Upper lobe of left lung (tissue), 6 donors: ENCODE data around the gene ZDHHC5. TPM values are rescaled to one million over a fixed set of nuclear protein-coding genes. Genes with fewer than 3 reads are reported as not detected.
A peak's percentile ranks its signal among the peaks of the same experiment; 100 is the strongest.

Experiments used
- ATAC-seq, 2 donors: fragments of 200-7000 bp; cut with Tn5 transposase; one replicate each; pipeline ENCODE4 v1.9.1; 2022; ENCODE audit warnings: mild to moderate bottlenecking in 2 of 2, moderate library complexity in 2 of 2; ENCODE audit not compliant: low FRiP score in 2 of 2
- DNase-seq, 2 donors: peaks; one replicate each; pipeline ENCODE4 v3.0.0-alpha.2; 2019 to 2020
- H3K27ac ChIP-seq, 4 donors: fragments of 200-600 bp; sonication (generic); one replicate each; pipeline ENCODE4 v1.5.1; 2016 to 2019
- H3K27me3 ChIP-seq, 4 donors: fragments of 200-600 bp; sonication (generic); one replicate each; pipeline ENCODE4 v1.5.1; 2017 to 2019
- H3K36me3 ChIP-seq, 4 donors: fragments of 200-600 bp; sonication (generic); one replicate each; pipeline ENCODE4 v1.5.1; 2016 to 2019
- H3K4me1 ChIP-seq, 4 donors: fragments of 200-600 bp; sonication (generic); one replicate each; pipeline ENCODE4 v1.5.1; 2018 to 2019
- H3K4me3 ChIP-seq, 4 donors: fragments of 200-600 bp; sonication (generic); one replicate each; pipeline ENCODE4 v1.5.1; 2017 to 2019; ENCODE audit warnings: mild to moderate bottlenecking in 2 of 4, moderate library complexity in 1 of 4
- H3K9me3 ChIP-seq, 4 donors: fragments of 200-600 bp; sonication (generic); one replicate each; pipeline ENCODE4 v1.5.1; 2018 to 2019
- EP300 ChIP-seq, 4 donors: sonication (generic); formaldehyde crosslinking; IDR thresholded peaks; one replicate each; pipeline ENCODE4 v1.5.1; 2017; ENCODE audit warnings: antibody characterized with exemption in 4 of 4, control low read depth in 2 of 4
- POLR2A ChIP-seq, 4 donors: fragments of 450-650 bp; IDR thresholded peaks; one replicate each; pipeline ENCODE4 v1.5.1; 2016 to 2017; ENCODE audit warnings: antibody characterized with exemption in 4 of 4, mild to moderate bottlenecking in 2 of 4
- POLR2AphosphoS5 ChIP-seq, 2 donors: sonication (generic); formaldehyde crosslinking; IDR thresholded peaks; one replicate each; pipeline ENCODE4 v1.5.1; 2017; ENCODE audit warnings: antibody characterized with exemption in 2 of 2
- WGBS, 2 donors: methylation state at CpG; one replicate each; pipeline ENCODE4 v1.1.5; 2017 to 2018; 5-methylcytosine and 5-hydroxymethylcytosine counted together
- total RNA-seq, 6 donors: library from RNA; depleted of rRNA in 4 of 6; stranded (reverse); fragments of >200 nt in 4 of 6; gene quantifications; one replicate each; pipeline versions ENCODE4 v1.1.0 to v1.2.1, GENCODE V29; 2016 to 2021
- TF ChIP-seq, protein P1 (sequence below), 6 experiments: fragments of 450-650 bp in 4 of 6; fragments of 200-600 bp in 2 of 6; sonication (generic) in 2 of 6; IDR thresholded peaks; one replicate each; pipeline ENCODE4 v1.5.1; 2016 to 2019; ENCODE audit warnings: antibody characterized with exemption in 6 of 6
- donor health status: DM: no; HTN: no; CAD: no; lungs with moderate emphysema.
- donor health status: DM: no; HTN: yes; CAD: no; lungs with severe emphysema.

ZDHHC5 gene
- total RNA-seq, 6 donors from 2014 or later = 45.1 to 81.9 (median 58.7) TPM

DNA sequence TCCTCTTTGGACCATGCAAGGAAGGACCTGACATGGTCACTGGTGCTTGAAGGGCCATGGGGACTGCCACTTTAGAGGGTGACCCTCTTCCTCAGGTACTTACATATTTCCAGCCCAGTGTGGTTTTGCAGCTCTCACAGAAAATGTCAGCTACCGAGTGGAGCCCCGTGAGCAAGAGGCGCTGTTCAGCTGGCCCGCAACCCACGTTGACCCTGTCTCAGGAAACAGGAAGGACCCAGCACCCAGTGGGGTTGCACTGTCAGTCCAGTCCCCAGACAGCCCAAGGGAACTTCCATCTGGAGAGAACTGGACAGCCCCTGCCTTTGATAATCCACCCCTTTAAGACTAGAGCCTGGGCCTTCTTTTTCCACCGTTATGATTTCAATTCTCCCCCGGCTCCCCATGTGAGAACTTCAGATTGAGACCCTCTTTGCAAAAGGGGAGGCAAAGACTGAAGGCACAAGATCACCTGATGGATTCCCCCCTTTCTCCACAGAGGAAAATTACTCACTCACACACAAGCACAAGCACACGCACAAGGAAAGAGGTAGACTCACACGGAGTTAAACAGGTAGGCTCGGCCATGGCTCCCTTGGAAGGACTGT lies 21.6 kb upstream of the ZDHHC5 start:
- Histone ChIP-seq H3K27ac (peak overlapping the region in 2 of 4 donors; percentile 74 to 82), H3K27me3 (peaks cover 0 to 26% (median 9%) of the 10 kb centered on the region in 4 donors), H3K36me3 (no peaks in the 10 kb centered on the region), H3K4me1 (peaks cover 59 to 64% (median 62%) of the 10 kb centered on the region in 4 donors), H3K9me3 (no peaks in the 10 kb centered on the region), H3K4me3 (no peak overlapping the region)
- 25 to 28% methylated on average over 10 of the region's 10 CpGs for WGBS, 2 donors
- ATAC-seq (no peak), DNase-seq (peak in 1 of 2 donors; percentile 53)
- TF ChIP-seq POLR2A (IDR thresholded peaks at IDR 0.05) = no peak
- no peak for TF ChIP-seq EP300 (IDR thresholded peaks at IDR 0.05)
- no peak for TF ChIP-seq POLR2AphosphoS5 (IDR thresholded peaks at IDR 0.05)
- TF ChIP-seq, protein P1, sequence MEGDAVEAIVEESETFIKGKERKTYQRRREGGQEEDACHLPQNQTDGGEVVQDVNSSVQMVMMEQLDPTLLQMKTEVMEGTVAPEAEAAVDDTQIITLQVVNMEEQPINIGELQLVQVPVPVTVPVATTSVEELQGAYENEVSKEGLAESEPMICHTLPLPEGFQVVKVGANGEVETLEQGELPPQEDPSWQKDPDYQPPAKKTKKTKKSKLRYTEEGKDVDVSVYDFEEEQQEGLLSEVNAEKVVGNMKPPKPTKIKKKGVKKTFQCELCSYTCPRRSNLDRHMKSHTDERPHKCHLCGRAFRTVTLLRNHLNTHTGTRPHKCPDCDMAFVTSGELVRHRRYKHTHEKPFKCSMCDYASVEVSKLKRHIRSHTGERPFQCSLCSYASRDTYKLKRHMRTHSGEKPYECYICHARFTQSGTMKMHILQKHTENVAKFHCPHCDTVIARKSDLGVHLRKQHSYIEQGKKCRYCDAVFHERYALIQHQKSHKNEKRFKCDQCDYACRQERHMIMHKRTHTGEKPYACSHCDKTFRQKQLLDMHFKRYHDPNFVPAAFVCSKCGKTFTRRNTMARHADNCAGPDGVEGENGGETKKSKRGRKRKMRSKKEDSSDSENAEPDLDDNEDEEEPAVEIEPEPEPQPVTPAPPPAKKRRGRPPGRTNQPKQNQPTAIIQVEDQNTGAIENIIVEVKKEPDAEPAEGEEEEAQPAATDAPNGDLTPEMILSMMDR (IDR thresholded peaks at IDR 0.05) = no peak

DNA sequence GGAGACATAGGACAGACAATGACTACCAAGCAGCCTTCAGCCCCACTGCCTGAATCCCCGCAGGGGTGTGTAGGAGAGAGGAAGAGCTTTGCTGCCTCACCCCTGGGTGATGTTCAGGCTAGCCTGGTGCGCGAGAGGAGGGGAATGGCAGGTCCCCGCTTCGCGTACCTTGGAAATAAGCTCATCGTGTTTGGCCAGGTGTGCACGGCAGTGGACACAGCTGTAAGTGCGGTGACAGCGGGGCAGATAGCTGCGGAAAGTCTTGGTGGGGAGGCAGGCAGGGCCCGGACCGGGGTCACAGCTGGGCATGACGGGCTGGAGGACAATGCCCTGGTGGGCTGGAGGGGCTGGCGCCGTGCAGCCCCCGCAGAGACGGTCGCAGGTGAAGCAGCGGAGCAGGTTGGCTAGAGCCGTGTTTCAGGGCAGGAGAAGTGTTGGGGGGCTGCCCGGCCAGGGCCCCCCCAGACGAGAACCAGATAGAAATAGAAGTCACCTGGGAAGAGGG lies 21.1 kb upstream of the ZDHHC5 start:
- ATAC-seq (no peak), DNase-seq (peak in 1 of 2 donors; percentile 81)
- Histone ChIP-seq H3K9me3 (no peaks in the 10 kb centered on the region), H3K27me3 (peaks cover 0 to 26% (median 9%) of the 10 kb centered on the region in 4 donors), H3K4me1 (peaks cover 58 to 63% (median 60%) of the 10 kb centered on the region in 4 donors), H3K27ac (peak overlapping the region in 1 of 4 donors; percentile 23), H3K36me3 (no peaks in the 10 kb centered on the region), H3K4me3 (no peak overlapping the region)
- TF ChIP-seq EP300 (IDR thresholded peaks at IDR 0.05) (no peak), POLR2AphosphoS5 (IDR thresholded peaks at IDR 0.05) (no peak), POLR2A (IDR thresholded peaks at IDR 0.05) (no peak)
- TF ChIP-seq, protein P1 (IDR thresholded peaks at IDR 0.05) = no peak
- WGBS, 2 donors = 10 to 15% methylated on average over 10 to 23 of the region's 23 CpGs

DNA sequence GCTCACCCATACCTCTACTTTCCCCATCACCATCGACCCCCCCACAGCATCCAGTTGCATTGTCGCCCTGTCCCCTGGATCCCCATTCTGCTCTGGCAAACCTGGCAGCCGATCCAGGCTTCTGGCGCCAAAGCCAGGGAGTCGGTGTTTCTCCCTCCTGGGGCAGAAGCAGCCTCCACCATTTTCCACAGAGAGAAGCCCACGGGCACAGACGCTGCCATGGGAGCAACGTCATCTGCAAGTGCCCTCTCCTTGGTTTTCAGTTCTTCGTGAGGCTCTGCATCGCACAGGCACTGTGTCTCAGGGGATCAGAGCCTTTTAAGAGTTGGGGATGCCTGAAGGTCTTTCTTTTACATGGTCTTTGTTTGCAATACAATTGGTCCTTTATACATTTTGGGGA lies 20.5 kb upstream of the ZDHHC5 start:
- ATAC-seq (no peak), DNase-seq (no peak)
- peaks cover 59 to 63% (median 61%) of the 10 kb centered on the region in 4 donors for H3K4me1 ChIP-seq
- H3K27me3 ChIP-seq = peaks cover 0 to 26% (median 9%) of the 10 kb centered on the region in 4 donors
- 7 to 17% methylated on average over 5 to 10 of the region's 10 CpGs for WGBS, 2 donors
- H3K36me3 ChIP-seq = no peaks in the 10 kb centered on the region
- TF ChIP-seq, protein P1 (IDR thresholded peaks at IDR 0.05) = no peak
- TF ChIP-seq POLR2A (IDR thresholded peaks at IDR 0.05) = no peak
- no peak for TF ChIP-seq EP300 (IDR thresholded peaks at IDR 0.05)
- no peak for TF ChIP-seq POLR2AphosphoS5 (IDR thresholded peaks at IDR 0.05)
- no peaks in the 10 kb centered on the region for H3K9me3 ChIP-seq
- no peak overlapping the region for H3K27ac ChIP-seq
- no peak overlapping the region for H3K4me3 ChIP-seq

DNA sequence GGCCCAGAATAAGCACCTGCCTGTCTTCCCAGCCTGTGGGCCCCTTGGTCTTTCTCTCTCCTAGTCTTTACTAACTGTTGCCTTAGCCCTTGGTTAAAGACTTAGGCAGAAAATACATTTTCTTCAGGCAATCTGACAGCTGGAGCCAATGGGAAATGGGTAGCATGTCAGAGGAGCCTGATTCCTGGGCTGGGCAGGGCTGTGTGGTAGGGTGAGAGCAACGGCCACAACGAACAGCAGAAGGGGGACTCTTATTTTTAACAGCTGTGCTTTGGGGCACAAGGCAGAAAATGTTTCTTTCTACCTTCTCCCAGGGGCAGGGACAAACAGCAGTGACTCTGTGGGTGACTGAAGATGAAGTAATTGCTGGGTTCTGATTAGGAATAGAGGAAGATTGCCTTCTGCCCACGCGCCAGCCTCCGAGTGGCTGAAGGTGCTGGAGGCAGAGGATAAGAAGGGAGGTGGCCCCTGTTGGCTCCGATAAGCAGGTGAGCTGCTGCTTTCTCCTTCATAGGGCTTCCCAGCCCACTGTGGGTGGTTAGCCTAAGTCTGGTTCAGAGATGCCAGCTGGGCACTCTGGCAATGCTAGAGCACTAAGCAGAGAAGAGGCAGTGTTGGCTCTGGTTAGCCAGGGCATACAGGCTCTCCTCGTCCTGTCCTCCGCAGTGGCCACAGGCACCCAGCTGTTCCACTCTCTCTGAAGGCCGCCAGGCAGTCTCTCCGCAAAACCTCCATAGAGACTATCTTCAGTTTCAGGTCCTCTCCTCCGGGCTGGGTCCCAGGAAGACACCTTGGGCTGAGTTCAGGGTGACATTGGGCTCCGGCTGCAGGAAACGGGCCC lies 19.7 kb upstream of the ZDHHC5 start:
- Histone ChIP-seq H3K36me3 (no peaks in the 10 kb centered on the region), H3K9me3 (no peaks in the 10 kb centered on the region), H3K4me3 (peak overlapping the region in 2 of 4 donors; percentile 33 to 44), H3K27me3 (peaks cover 0 to 26% (median 9%) of the 10 kb centered on the region in 4 donors), H3K4me1 (peaks cover 59 to 66% (median 62%) of the 10 kb centered on the region in 4 donors), H3K27ac (no peak overlapping the region)
- WGBS, 2 donors = 11 to 14% methylated on average over 13 of the region's 13 CpGs
- DNase-seq (no peak), ATAC-seq (peak in 1 of 2 donors; percentile 5)
- TF ChIP-seq EP300 (IDR thresholded peaks at IDR 0.05) (no peak), POLR2A (IDR thresholded peaks at IDR 0.05) (no peak), POLR2AphosphoS5 (IDR thresholded peaks at IDR 0.05) (no peak)
- TF ChIP-seq, protein P1 (IDR thresholded peaks at IDR 0.05) = no peak
